HG03108 (cell line): ENCODE measurements around the gene UBE2H.
"Not testable (repeated sequence)": the region's sequence is repeated elsewhere in the genome, so short reads cannot be mapped to it uniquely, and the experiment has no call there.

Experiments used
- ATAC-seq: cut with Tn5 transposase; IDR thresholded peaks from one replicate; pipeline ENCODE4 v1.9.1; 2021; ENCODE audit warnings: moderate library complexity; ENCODE audit not compliant: unreplicated experiment

Gene UBE2H

GRCh38 chr7:129848436-129848835 lies 104.3 kb downstream of the UBE2H start:
- no peak for ATAC-seq

DNA sequence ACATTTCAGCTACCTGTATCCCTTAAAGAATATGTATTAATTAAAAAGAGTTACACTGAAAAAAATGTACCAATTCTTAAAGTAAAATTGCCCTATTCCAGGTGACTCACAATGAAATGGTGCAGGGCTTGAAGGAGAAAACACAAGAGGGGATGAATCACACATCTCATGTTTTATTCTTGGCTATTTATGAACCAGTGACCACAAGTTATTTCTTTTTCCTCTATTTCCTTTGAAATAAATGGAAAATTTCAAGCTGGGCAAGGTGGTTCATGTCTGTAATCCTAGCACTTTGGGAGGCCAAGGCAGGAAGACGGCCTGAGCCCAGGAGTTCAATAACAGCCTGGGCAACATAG lies 106.8 kb downstream of the UBE2H start:
- ATAC-seq = no peak

DNA sequence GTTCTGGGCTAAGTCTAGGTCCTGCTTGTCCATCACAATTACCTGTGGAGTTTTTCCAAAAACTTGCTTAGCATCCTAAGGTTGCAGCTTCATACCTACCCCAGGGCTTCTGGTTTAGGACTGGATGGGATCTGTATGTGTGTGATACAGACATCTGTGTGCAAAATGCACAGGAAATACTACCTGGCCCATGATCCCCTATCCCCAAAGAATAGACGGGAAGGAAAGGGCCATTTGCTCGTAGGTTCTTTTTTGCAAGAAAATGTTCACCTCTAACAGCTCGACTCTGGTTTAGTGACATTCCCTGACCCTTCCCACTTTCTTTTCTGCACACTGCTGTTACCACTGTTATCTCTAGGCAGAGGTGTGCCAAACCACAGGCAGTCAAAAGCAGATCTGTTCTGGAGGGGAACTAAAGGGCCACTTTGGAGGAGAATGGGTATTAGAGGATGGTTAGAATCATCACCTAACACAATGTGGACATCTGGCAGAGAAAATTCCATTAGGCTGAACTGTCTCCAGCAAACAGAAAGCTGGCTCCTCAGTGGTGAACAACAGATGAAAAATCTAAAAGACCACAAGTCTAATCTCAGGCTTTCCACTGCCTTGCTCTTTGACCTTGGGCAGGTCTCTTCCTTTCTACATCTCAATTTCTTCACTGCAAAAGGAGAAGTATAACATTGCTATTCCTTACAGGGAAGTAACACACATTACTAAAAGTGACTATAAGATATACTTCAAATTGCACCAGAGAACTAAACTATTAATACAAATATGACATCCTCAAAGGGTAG lies 107.4 kb downstream of the UBE2H start:
- no peak for ATAC-seq

GRCh38 chr7:129843978-129844840 lies 108.6 kb downstream of the UBE2H start:
- ATAC-seq = no peak

DNA sequence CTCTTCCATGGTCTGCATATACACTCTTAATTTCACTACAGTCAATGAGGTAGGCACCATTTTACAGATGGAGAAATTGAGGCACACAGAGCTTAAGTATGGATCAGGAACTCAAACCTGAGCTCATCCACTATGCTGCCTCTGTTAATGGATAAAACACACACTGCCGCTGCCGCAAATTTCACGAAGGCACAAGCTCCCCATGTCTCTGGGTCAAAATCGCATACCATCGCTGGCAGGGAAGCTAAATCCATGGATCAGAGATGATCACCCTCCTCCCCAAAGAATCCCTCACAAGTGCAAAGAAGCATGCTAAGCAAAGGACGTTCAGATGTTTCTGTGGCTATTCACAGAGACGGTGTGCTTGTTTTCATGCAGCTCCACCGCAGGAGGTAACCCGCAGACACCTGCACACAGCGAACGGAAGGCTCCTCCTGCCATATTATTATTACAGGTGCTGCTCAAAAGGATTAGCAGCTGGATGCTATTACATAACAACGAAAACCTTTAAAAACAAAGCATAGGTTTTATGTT lies 109.3 kb downstream of the UBE2H start:
- no peak for ATAC-seq

GRCh38 chr7:129841465-129841864 lies 111.3 kb downstream of the UBE2H start:
- no peak for ATAC-seq

GRCh38 chr7:129840757-129841156 lies 112.0 kb downstream of the UBE2H start:
- no peak for ATAC-seq

DNA sequence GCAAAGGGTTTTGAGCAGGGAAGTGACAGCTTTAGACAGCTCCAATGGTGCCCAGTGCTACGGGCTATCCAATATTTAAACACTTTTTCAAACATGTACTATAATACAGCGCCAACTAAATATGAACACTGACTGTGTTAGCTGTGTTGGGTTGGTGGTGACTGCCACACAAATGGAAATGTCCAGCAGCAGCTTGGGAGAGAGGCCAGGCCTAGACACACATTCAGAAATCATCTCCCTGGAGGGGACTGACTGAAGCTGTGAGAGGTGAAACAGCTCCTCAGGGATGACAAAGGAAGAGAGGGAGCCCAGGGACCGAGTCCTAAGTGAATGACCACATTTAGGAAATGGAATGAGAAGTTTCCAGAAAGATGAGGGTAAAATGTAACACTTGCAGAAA lies 115.8 kb downstream of the UBE2H start:
- ATAC-seq = no peak

GRCh38 chr7:129835569-129835968 lies 117.2 kb downstream of the UBE2H start:
- ATAC-seq = no peak

- not testable (repeated sequence) for ATAC-seq
These were observed 119.4 kb downstream of the UBE2H start for GRCh38 chr7:129833353-129833752.

GRCh38 chr7:129832701-129833227 lies 120.0 kb downstream of the UBE2H start:
- ATAC-seq = no peak

GRCh38 chr7:129832282-129832681 lies 120.5 kb downstream of the UBE2H start:
- ATAC-seq = no peak

- no peak for ATAC-seq
These were observed 121.2 kb downstream of the UBE2H start for GRCh38 chr7:129831424-129832058.

GRCh38 chr7:129830949-129831348 lies 121.8 kb downstream of the UBE2H start:
- no peak for ATAC-seq

GRCh38 chr7:129829737-129830631 lies 122.8 kb downstream of the UBE2H start:
- ATAC-seq = no peak

GRCh38 chr7:129828989-129829736 lies 123.6 kb downstream of the UBE2H start:
- no peak for ATAC-seq

DNA sequence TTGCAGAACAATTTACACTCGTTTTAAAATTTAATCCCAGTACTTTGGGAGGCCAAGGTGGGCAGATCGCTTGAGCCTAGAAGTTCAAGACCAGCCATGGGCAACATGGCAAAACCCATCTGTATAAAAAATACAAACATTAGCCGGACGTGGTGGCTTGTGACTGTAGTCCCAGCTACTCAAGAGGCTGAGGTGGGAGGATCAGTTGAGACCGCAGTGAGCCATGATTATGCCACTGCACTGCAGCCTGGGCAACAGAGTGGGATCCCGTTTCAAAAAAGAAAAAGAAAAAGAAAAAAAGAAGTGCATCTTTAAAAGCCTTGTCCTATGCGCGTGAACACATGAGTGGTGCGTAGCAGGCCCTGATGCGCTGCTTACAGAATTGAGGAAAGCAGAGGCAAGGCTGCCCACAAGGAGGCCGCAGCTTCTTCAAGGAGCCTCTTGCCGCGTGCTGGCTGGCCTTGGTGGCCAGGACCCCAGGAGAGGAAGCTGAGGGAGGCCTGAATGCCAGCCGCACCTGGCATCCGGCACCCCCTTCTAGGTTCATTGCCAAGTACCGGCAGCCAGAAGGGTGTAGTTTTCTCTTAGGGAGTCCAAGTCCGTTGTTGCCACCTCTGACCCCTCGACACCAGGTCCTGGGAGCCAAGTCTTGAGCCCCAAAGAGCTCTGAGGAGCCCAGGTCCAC lies 124.5 kb downstream of the UBE2H start:
- ATAC-seq = no peak

DNA sequence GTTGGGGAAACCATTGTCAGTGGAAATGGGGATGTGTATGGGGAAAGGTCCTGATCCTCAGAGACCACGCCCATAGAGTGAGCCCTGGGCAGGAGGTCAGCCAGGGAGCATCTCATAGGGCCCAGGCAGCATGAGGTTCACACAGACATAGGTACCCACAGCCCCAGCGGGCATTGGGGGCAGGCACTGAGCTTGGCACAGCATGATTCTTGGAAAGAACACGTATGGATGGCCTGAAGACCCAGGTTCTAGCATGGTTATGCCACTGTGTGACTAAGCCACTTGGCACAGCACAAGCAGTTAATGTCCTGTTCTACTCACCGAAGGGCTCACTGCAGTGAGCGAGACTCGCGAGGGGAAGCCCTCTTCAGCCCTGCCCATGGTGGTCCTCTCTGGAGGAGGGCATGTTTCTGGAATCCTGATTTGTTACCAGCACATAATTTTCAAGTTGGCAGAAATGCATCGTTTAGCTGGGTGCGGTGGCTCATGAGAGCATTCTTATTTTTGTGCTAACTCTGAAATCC lies 125.2 kb downstream of the UBE2H start:
- no peak for ATAC-seq

GRCh38 chr7:129826895-129827294 lies 125.9 kb downstream of the UBE2H start:
- not testable (repeated sequence) for ATAC-seq
